K562 (cell line): ENCODE results near the gene RGS9BP. TPM values are rescaled to one million over a fixed set of nuclear protein-coding genes. Genes with fewer than 3 reads are reported as not detected.

Experiments used
- ARNT ChIP-seq, 2 experiments: fragments of 450-650 bp; IDR thresholded peaks; 2 replicates each; pipeline ENCODE4 v1.6.1; 2016; ENCODE audit warnings: mild to moderate bottlenecking in 1 of 2
- ASH1L ChIP-seq: fragments of 450-650 bp; IDR thresholded peaks from 2 replicates; pipeline ENCODE4 v1.6.1; 2018; ENCODE audit warnings: borderline replicate concordance, mild to moderate bottlenecking, low read depth; ENCODE audit not compliant: partially characterized antibody
- BCOR ChIP-seq: fragments of 450-650 bp; IDR thresholded peaks from 2 replicates; pipeline ENCODE4 v1.6.1; 2016
- BMI1 ChIP-seq: fragments of 150-350 bp; IDR thresholded peaks from 2 replicates; pipeline ENCODE4 v1.6.1; 2014; ENCODE audit warnings: low read length
- CBFB ChIP-seq: sonication (generic); formaldehyde crosslinking; IDR thresholded peaks from 2 replicates; pipeline ENCODE4 v1.4.0; 2020; ENCODE audit warnings: mild to moderate bottlenecking, missing genetic modification reagents
- DACH1 ChIP-seq: fragments of 450-650 bp; IDR thresholded peaks from 2 replicates; pipeline ENCODE4 v1.6.1; 2018; ENCODE audit not compliant: partially characterized antibody
- ELF2 ChIP-seq: fragments of 250-450 bp; sonication (Bioruptor Pico); IDR thresholded peaks from 2 replicates; pipeline ENCODE4 v1.5.0; 2021; ENCODE audit warnings: mild to moderate bottlenecking
- ETV5 ChIP-seq: sonication (generic); formaldehyde crosslinking; IDR thresholded peaks from 2 replicates; pipeline ENCODE4 v1.4.0; 2020; ENCODE audit warnings: low read depth, mild to moderate bottlenecking, missing genetic modification reagents
- HSF4 ChIP-seq: fragments of 250-450 bp; sonication (Bioruptor Pico); IDR thresholded peaks from 2 replicates; pipeline ENCODE4 v2.1.2; 2022; ENCODE audit warnings: mild to moderate bottlenecking, moderate library complexity, borderline replicate concordance
- KAT7 ChIP-seq: sonication (generic); formaldehyde crosslinking; IDR thresholded peaks from 2 replicates; pipeline ENCODE4 v1.8.0; 2022; ENCODE audit warnings: missing genetic modification reagents, mild to moderate bottlenecking, borderline replicate concordance
- MAFF ChIP-seq: IDR thresholded peaks from 2 replicates; pipeline ENCODE4 v1.6.1; 2012; ENCODE audit warnings: low read length, improper control_type of control experiment
- MXI1 ChIP-seq: IDR thresholded peaks from 2 replicates; pipeline ENCODE4 v1.6.1; 2011; ENCODE audit warnings: low read depth, mild to moderate bottlenecking, improper control_type of control experiment, low read length
- SIN3A ChIP-seq, 2 experiments: fragments of 150-350 bp in 1 of 2; IDR thresholded peaks; 2 replicates each; pipeline ENCODE4 v1.6.1; 2011 to 2016; ENCODE audit warnings: borderline replicate concordance in 2 of 2, low read depth in 2 of 2, low read length in 2 of 2, mild to moderate bottlenecking in 2 of 2, moderate library complexity in 2 of 2; ENCODE audit not compliant: control insufficient read depth in 1 of 2
- SMARCE1 ChIP-seq: fragments of 450-650 bp; IDR thresholded peaks from 2 replicates; pipeline ENCODE4 v1.7.1; 2016; ENCODE audit warnings: mild to moderate bottlenecking
- THRA ChIP-seq: fragments of 450-650 bp; IDR thresholded peaks from 2 replicates; pipeline ENCODE4 v1.6.1; 2017; ENCODE audit warnings: mild to moderate bottlenecking, moderate library complexity
- ZBTB26 ChIP-seq: fragments of 450-650 bp; formaldehyde crosslinking; IDR thresholded peaks from 2 replicates; pipeline ENCODE4 v1.4.0; 2022; ENCODE audit warnings: missing genetic modification characterization
- ZBTB34 ChIP-seq: fragments of 250-450 bp; sonication (Bioruptor Pico); IDR thresholded peaks from 2 replicates; pipeline ENCODE4 v1.8.0; 2021; ENCODE audit warnings: mild to moderate bottlenecking, moderate library complexity
- ZBTB9 ChIP-seq: fragments of 450-650 bp; formaldehyde crosslinking; IDR thresholded peaks from 2 replicates; pipeline ENCODE4 v1.4.0; 2020; ENCODE audit warnings: mild to moderate bottlenecking, moderate library complexity
- ZKSCAN1 ChIP-seq: fragments of 150-350 bp; IDR thresholded peaks from 2 replicates; pipeline ENCODE4 v1.6.1; 2016; ENCODE audit warnings: low read depth, low read length
- ZNF224 ChIP-seq: sonication (generic); formaldehyde crosslinking; IDR thresholded peaks from 2 replicates; pipeline ENCODE4 v1.8.0; 2022; ENCODE audit warnings: mild to moderate bottlenecking, missing genetic modification reagents
- ZNF274 ChIP-seq: IDR thresholded peaks from 2 replicates; pipeline ENCODE4 v1.6.1; 2011; ENCODE audit warnings: low read depth, mild to moderate bottlenecking, low read length, moderate library complexity, borderline replicate concordance
- ZNF3 ChIP-seq: fragments of 250-450 bp; sonication (Bioruptor Pico); IDR thresholded peaks from 2 replicates; pipeline ENCODE4 v1.5.0; 2021; ENCODE audit warnings: mild to moderate bottlenecking, moderate library complexity
- ZNF561 ChIP-seq: fragments of 450-650 bp; formaldehyde crosslinking; conservative IDR thresholded peaks from 2 replicates; pipeline ENCODE4 v1.4.0; 2020; ENCODE audit warnings: mild to moderate bottlenecking, moderate library complexity
- ZSCAN32 ChIP-seq: fragments of 450-650 bp; formaldehyde crosslinking; IDR thresholded peaks from 2 replicates; pipeline ENCODE4 v1.4.0; 2020; ENCODE audit warnings: mild to moderate bottlenecking, moderate library complexity
- polyA plus RNA-seq, 8 experiments: library from polyadenylated mRNA; depleted of rRNA in 4 of 8; stranded (reverse) in 5 of 8; unstranded in 3 of 8; fragments of >200 nt; fragmentation: Nextera tagmentation in 2 of 8; fragmentation: Illumina TruSeq in 1 of 8; extraction: Ambion mirVana in 2 of 8; extraction: Trizol in 1 of 8; gene quantifications; 2 replicates each; pipeline versions ENCODE4 v1.2.1 to v1.2.3, GENCODE V29; 2011 to 2014; ENCODE audit warnings: inconsistent platforms in 1 of 8, missing spikeins in 1 of 8
- total RNA-seq, 7 experiments: library from RNA; depleted of rRNA in 6 of 7; stranded (reverse); fragments of >200 nt in 6 of 7; fragmentation: Illumina TruSeq in 2 of 7; extraction: Trizol in 2 of 7; gene quantifications; 2 replicates each; pipeline versions ENCODE4 v1.2.1 to v1.2.3, GENCODE V29; 2011 to 2021; ENCODE audit warnings: low replicate concordance in 1 of 7

Gene RGS9BP
- total and polyA plus RNA-seq, 9 of the 15 experiments (the other 6 are each of a cell fraction or from before 2014, with no cell fraction given) = 0.03 to 1.3 (median 0.49) TPM

GRCh38 chr19:32674931-32675719 lies 523 bp upstream of the RGS9BP start, which contains the start of gene ANKRD27 (continued):
- TF ChIP-seq THRA (no peak), ZNF274 (no peak), ZBTB34 (no peak), DACH1 (peak; percentile 38), ZNF224 (CRISPR knock-in tag) (no peak), SMARCE1 (0 out of 2 replicates have a peak, but pooled peaks have one; percentile 12), BMI1 (no peak), ETV5 (CRISPR knock-in tag) (no peak), BCOR (peak; percentile 77), ZNF3 (CRISPR knock-in tag) (no peak), ZBTB26 (CRISPR knock-in tag) (no peak), ZSCAN32 (CRISPR knock-in tag) (no peak), ELF2 (CRISPR knock-in tag) (no peak), ZKSCAN1 (0 out of 2 replicates have a peak, but pooled peaks have one; percentile 20), ZBTB9 (CRISPR knock-in tag) (no peak), ZNF561 (no peak), HSF4 (CRISPR knock-in tag) (no peak), SIN3A (IDR thresholded peaks at IDR 0.05; ENCODE audit: borderline replicate concordance in 2 of 2, control insufficient read depth in 1 of 2, low read depth in 2 of 2, low read length in 2 of 2) (0 out of 4 replicates have a peak, but pooled peaks of 1 of the 2 experiments have one; percentile 28), CBFB (CRISPR knock-in tag) (no peak), MXI1 (0 out of 2 replicates have a peak, but pooled peaks have one; percentile 6), MAFF (no peak), ARNT (IDR thresholded peaks at IDR 0.05) (no peak), KAT7 (CRISPR knock-in tag) (0 out of 2 replicates have a peak, but pooled peaks have one; percentile 1), ASH1L (peak; percentile 88)
